ENCODE results near the gene FOXR1.
A peak's percentile ranks its signal among the peaks of the same experiment; 100 is the strongest.

Gene FOXR1

GRCh38 chr11:118928101-118928869, 43.3 kb upstream of the FOXR1 start:
- peak overlapping the region; percentile 85 for H2AK5ac ChIP-seq (ENCODE audit: low read depth, low read length)
- peaks cover 15% of the 10 kb centered on the region for H3K79me1 ChIP-seq (ENCODE audit: low read depth, low read length)
- H3K23ac ChIP-seq (ENCODE audit: low read depth, low read length, poor library complexity) = peak overlapping the region; percentile 49
- H4K8ac ChIP-seq (ENCODE audit: low read depth, low read length) = no peak overlapping the region
- H3K4me3 ChIP-seq (ENCODE audit: low read length in 2 of 2) = peak overlapping the region; percentile 60 to 92
- H2BK12ac ChIP-seq (ENCODE audit: low read length) = peak overlapping the region; percentile 97
- H4K91ac ChIP-seq (ENCODE audit: low read depth, low read length, poor library complexity) = no peak overlapping the region
- H3K4me2 ChIP-seq (ENCODE audit: insufficient read depth, low read length, poor library complexity, severe bottlenecking) = peak overlapping the region; percentile 93
- DNase-seq (ENCODE audit: low spot score) = peak; percentile 95
- H3K9ac ChIP-seq (ENCODE audit: low read depth, low read length, poor library complexity) = peak overlapping the region; percentile 82
- no peak overlapping the region for H3K4ac ChIP-seq (ENCODE audit: low read length)
- H2BK15ac ChIP-seq (ENCODE audit: low read length) = peak overlapping the region; percentile 87
- H3K4me1 ChIP-seq (ENCODE audit: control insufficient read depth in 2 of 2, insufficient read depth in 1 of 2, low read depth in 1 of 2, low read length in 2 of 2) = peaks cover 27 to 37% of the 10 kb centered on the region in 2 donors
- H2BK5ac ChIP-seq (ENCODE audit: low read length) = peak overlapping the region; percentile 93
- H3K27me3 ChIP-seq (ENCODE audit: control insufficient read depth in 3 of 3, insufficient read depth in 3 of 3, low read depth in 1 of 3, low read length in 3 of 3) = peaks cover 0 to 8% (median 5%) of the 10 kb centered on the region in 3 experiments
- H3K9me3 ChIP-seq (replicated peaks in 1 of 2; ENCODE audit: control insufficient read depth in 2 of 2, insufficient read depth in 1 of 2, low read depth in 1 of 2, low read length in 2 of 2) = no peaks in the 10 kb centered on the region
- peak overlapping the region; percentile 91 for H3K27ac ChIP-seq (replicated peaks; ENCODE audit: low read length)
- no CpG with 5 or more reads among the region's 32 CpGs for WGBS, 2 donors (ENCODE audit: extremely low coverage in 2 of 2, insufficient read length in 2 of 2, insufficient replicate concordance in 1 of 2)
- peak overlapping the region; percentile 96 for H3K18ac ChIP-seq (ENCODE audit: low read length)
- H2AFZ ChIP-seq (ENCODE audit: low read length) = peak overlapping the region; percentile 93
- H3K36me3 ChIP-seq (replicated peaks in 1 of 2; ENCODE audit: control insufficient read depth in 2 of 2, insufficient read depth in 2 of 2, low read length in 2 of 2) = no peaks in the 10 kb centered on the region
- H3K14ac ChIP-seq (ENCODE audit: low read length) = no peak overlapping the region
- peak overlapping the region; percentile 74 for H2BK120ac ChIP-seq (ENCODE audit: low read depth, low read length)

GRCh38 chr11:118928870-118929500, 42.6 kb upstream of the FOXR1 start:
- Histone ChIP-seq H2BK5ac (ENCODE audit: low read length) (peak overlapping the region; percentile 93), H4K8ac (ENCODE audit: low read depth, low read length) (no peak overlapping the region), H3K4me3 (ENCODE audit: low read length in 2 of 2) (peak overlapping the region; percentile 60 to 92), H3K27me3 (ENCODE audit: control insufficient read depth in 3 of 3, insufficient read depth in 3 of 3, low read depth in 1 of 3, low read length in 3 of 3) (peaks cover 0 to 8% (median 5%) of the 10 kb centered on the region in 3 experiments), H2AFZ (ENCODE audit: low read length) (peak overlapping the region; percentile 93), H3K4ac (ENCODE audit: low read length) (no peak overlapping the region), H3K18ac (ENCODE audit: low read length) (peak overlapping the region; percentile 96), H3K14ac (ENCODE audit: low read length) (no peak overlapping the region), H2AK5ac (ENCODE audit: low read depth, low read length) (peak overlapping the region; percentile 85), H2BK120ac (ENCODE audit: low read depth, low read length) (peak overlapping the region; percentile 74), H2BK15ac (ENCODE audit: low read length) (peak overlapping the region; percentile 59), H3K23ac (ENCODE audit: low read depth, low read length, poor library complexity) (no peak overlapping the region), H2BK12ac (ENCODE audit: low read length) (peak overlapping the region; percentile 63), H3K79me1 (ENCODE audit: low read depth, low read length) (peaks cover 9% of the 10 kb centered on the region), H3K4me1 (ENCODE audit: control insufficient read depth in 2 of 2, insufficient read depth in 1 of 2, low read depth in 1 of 2, low read length in 2 of 2) (peaks cover 20 to 30% of the 10 kb centered on the region in 2 donors), H3K9me3 (replicated peaks in 1 of 2; ENCODE audit: control insufficient read depth in 2 of 2, insufficient read depth in 1 of 2, low read depth in 1 of 2, low read length in 2 of 2) (no peaks in the 10 kb centered on the region), H4K91ac (ENCODE audit: low read depth, low read length, poor library complexity) (no peak overlapping the region), H3K36me3 (replicated peaks in 1 of 2; ENCODE audit: control insufficient read depth in 2 of 2, insufficient read depth in 2 of 2, low read length in 2 of 2) (no peaks in the 10 kb centered on the region), H3K4me2 (ENCODE audit: insufficient read depth, low read length, poor library complexity, severe bottlenecking) (peak overlapping the region; percentile 93), H3K27ac (replicated peaks; ENCODE audit: low read length) (peak overlapping the region; percentile 91), H3K9ac (ENCODE audit: low read depth, low read length, poor library complexity) (peak overlapping the region; percentile 82)
- WGBS, 2 donors (ENCODE audit: extremely low coverage in 2 of 2, insufficient read length in 2 of 2, insufficient replicate concordance in 1 of 2) = no CpG with 5 or more reads among the region's 26 CpGs
- no peak for DNase-seq (ENCODE audit: low spot score)

- Histone ChIP-seq H3K4me3 (ENCODE audit: low read length in 2 of 2) (peak overlapping the region; percentile 60 to 80), H3K9ac (ENCODE audit: low read depth, low read length, poor library complexity) (peak overlapping the region; percentile 78), H4K8ac (ENCODE audit: low read depth, low read length) (no peak overlapping the region), H3K4me2 (ENCODE audit: insufficient read depth, low read length, poor library complexity, severe bottlenecking) (peak overlapping the region; percentile 95), H3K14ac (ENCODE audit: low read length) (no peak overlapping the region), H4K91ac (ENCODE audit: low read depth, low read length, poor library complexity) (no peak overlapping the region), H3K27me3 (ENCODE audit: control insufficient read depth in 3 of 3, insufficient read depth in 3 of 3, low read depth in 1 of 3, low read length in 3 of 3) (peaks cover 0 to 8% (median 5%) of the 10 kb centered on the region in 3 experiments), H3K18ac (ENCODE audit: low read length) (peak overlapping the region; percentile 91), H3K27ac (replicated peaks; ENCODE audit: low read length) (peak overlapping the region; percentile 70), H3K23ac (ENCODE audit: low read depth, low read length, poor library complexity) (peak overlapping the region; percentile 12), H2BK15ac (ENCODE audit: low read length) (peak overlapping the region; percentile 95), H3K36me3 (replicated peaks in 1 of 2; ENCODE audit: control insufficient read depth in 2 of 2, insufficient read depth in 2 of 2, low read length in 2 of 2) (no peaks in the 10 kb centered on the region), H3K9me3 (replicated peaks in 1 of 2; ENCODE audit: control insufficient read depth in 2 of 2, insufficient read depth in 1 of 2, low read depth in 1 of 2, low read length in 2 of 2) (no peaks in the 10 kb centered on the region), H2BK12ac (ENCODE audit: low read length) (no peak overlapping the region), H3K4me1 (ENCODE audit: control insufficient read depth in 2 of 2, insufficient read depth in 1 of 2, low read depth in 1 of 2, low read length in 2 of 2) (peaks cover 16 to 23% of the 10 kb centered on the region in 2 donors), H2AK5ac (ENCODE audit: low read depth, low read length) (peak overlapping the region; percentile 20), H3K4ac (ENCODE audit: low read length) (no peak overlapping the region), H2BK120ac (ENCODE audit: low read depth, low read length) (no peak overlapping the region), H2BK5ac (ENCODE audit: low read length) (peak overlapping the region; percentile 84), H2AFZ (ENCODE audit: low read length) (peak overlapping the region; percentile 93), H3K79me1 (ENCODE audit: low read depth, low read length) (peaks cover 6% of the 10 kb centered on the region)
- WGBS, 2 donors (ENCODE audit: extremely low coverage in 2 of 2, insufficient read length in 2 of 2, insufficient replicate concordance in 1 of 2) = no CpG with 5 or more reads among the region's 26 CpGs
- DNase-seq (ENCODE audit: low spot score) = peak; percentile 89
Observed at GRCh38 chr11:118929501-118930093, 42.0 kb upstream of the FOXR1 start.
